Panc1 (cell line): ENCODE measurements around the gene CPLANE2. TPM values are rescaled to one million over a fixed set of nuclear protein-coding genes. Genes with fewer than 3 reads are reported as not detected.

ENCODE experiments used
- ATAC-seq: fragments of 200-7000 bp; cut with Tn5 transposase; 2 replicates; pipeline ENCODE4 v1.9.1; 2020; ENCODE audit warnings: mild to moderate bottlenecking, moderate library complexity
- BruUV-seq: library from RNA; stranded (reverse); fragments of 400-500 nt; replicated peaks from 2 replicates; lab custom pipeline; 2021; lab: Mats Ljungman, UMichigan
- CTCF ChIA-PET: fragments of 300-600 bp; sonication (Branson Sonifier 250); formaldehyde crosslinking; loops from one replicate; lab custom pipeline; 2022; ENCODE audit warnings: antibody characterized with exemption; lab: Charles Lee
- POLR2A ChIA-PET: fragments of 300-600 bp; sonication (Branson Sonifier 250); formaldehyde crosslinking; loops from one replicate; lab custom pipeline; 2022; ENCODE audit warnings: antibody characterized with exemption; lab: Charles Lee
- DNase-seq: peaks from one replicate; pipeline ENCODE4 v3.0.0-alpha.2; 2010; ENCODE audit warnings: low read depth, low spot score
- H3K27ac ChIP-seq: 2 replicates; pipeline ENCODE4 v1.5.1; 2011; ENCODE audit warnings: mild to moderate bottlenecking, low read length, inconsistent platforms
- H3K27me3 ChIP-seq: fragments of 200-500 bp; sonication (Bioruptor generic); 2 replicates; pipeline ENCODE4 v1.6.0; 2014; ENCODE audit warnings: low read length, inconsistent platforms; ENCODE audit not compliant: control insufficient read depth, insufficient read depth
- H3K36me3 ChIP-seq: fragments of 200-500 bp; sonication (Bioruptor generic); 2 replicates; pipeline ENCODE4 v1.5.1; 2014; ENCODE audit warnings: inconsistent platforms, mild to moderate bottlenecking, low read length, moderate library complexity; ENCODE audit not compliant: control insufficient read depth, insufficient read depth
- H3K4me1 ChIP-seq: 2 replicates; pipeline ENCODE4 v1.5.1; 2011; ENCODE audit warnings: inconsistent platforms, mild to moderate bottlenecking, low read length, moderate library complexity; ENCODE audit not compliant: control insufficient read depth, insufficient read depth
- H3K4me3 ChIP-seq, 2 experiments: 2 replicates each; pipeline ENCODE4 v1.5.1; 2011 to 2012; ENCODE audit warnings: low read depth in 2 of 2, low read length in 2 of 2, mild to moderate bottlenecking in 2 of 2, inconsistent platforms in 1 of 2, moderate library complexity in 1 of 2
- H3K9me3 ChIP-seq: fragments of 200-500 bp; sonication (Bioruptor generic); 2 replicates; pipeline ENCODE4 v1.5.1; 2014; ENCODE audit warnings: low read depth, mild to moderate bottlenecking, inconsistent platforms, low read length, moderate library complexity; ENCODE audit not compliant: control insufficient read depth, insufficient read depth
- CTCF ChIP-seq: fragments of 450-650 bp; IDR thresholded peaks from 2 replicates; pipeline ENCODE4 v1.5.1; 2017; ENCODE audit warnings: mild to moderate bottlenecking
- POLR2AphosphoS5 ChIP-seq: IDR thresholded peaks from 2 replicates; pipeline ENCODE4 v1.6.1; 2012; ENCODE audit warnings: mild to moderate bottlenecking, low read depth, low read length, moderate library complexity
- REST ChIP-seq, 2 experiments: IDR thresholded peaks; 2 replicates each; pipeline ENCODE4 v1.6.1; 2011 to 2012; ENCODE audit warnings: low read depth in 2 of 2, control low read depth in 1 of 2, low read length in 1 of 2, mild to moderate bottlenecking in 1 of 2, moderate library complexity in 1 of 2; ENCODE audit not compliant: insufficient read depth in 1 of 2
- SIN3A ChIP-seq: IDR thresholded peaks from 2 replicates; pipeline ENCODE4 v1.6.1; 2012; ENCODE audit warnings: low read depth, mild to moderate bottlenecking, low read length, moderate library complexity, borderline replicate concordance; ENCODE audit not compliant: insufficient read depth
- TCF7L2 ChIP-seq: IDR thresholded peaks from 2 replicates; pipeline ENCODE4 v1.6.1; 2011; ENCODE audit warnings: mild to moderate bottlenecking, low read depth, low read length, inconsistent platforms
- in situ Hi-C: cut with HindIII; loops from 2 replicates; pipeline ENCODE4 v1.10.0; 2016; ENCODE audit warnings: low sequenced_read_pairs, low pct_unique_long_range_greater_than_20kb
- intact Hi-C: fragments of 100-400 bp; cut with micrococcal nuclease; formaldehyde crosslinking; loops from one replicate; pipeline ENCODE4 v1.10.0; 2022; ENCODE audit not compliant: unreplicated experiment
- total RNA-seq: library from RNA; stranded (reverse); gene quantifications from one replicate; pipeline ENCODE4 v1.2.1, GENCODE V29; 2021; ENCODE audit not compliant: unreplicated experiment

The CPLANE2 gene
- total RNA-seq, 1 experiment from 2014 or later = 17.8 TPM

GRCh38 chr1:16254263-16254928, 17.4 kb upstream of the CPLANE2 start:
- ChIA-PET CTCF (no interaction called here), POLR2A (interaction anchor here (0.6 kb wide), 2 partner anchors 99 to 105 kb away, joined by 3 read pairs; no protein-coding TSS in a partner anchor)
- H3K27ac ChIP-seq = no peak overlapping the region
- H3K9me3 ChIP-seq = no peaks in the 10 kb centered on the region
- no peaks in the 10 kb centered on the region for H3K27me3 ChIP-seq
- no peak for ATAC-seq
- no TSS peak for BruUV-seq
- in situ Hi-C loops (no loop called here), intact Hi-C loops (no loop called here)
- no peak for DNase-seq
- no peak overlapping the region for H3K4me3 ChIP-seq
- peaks cover 13% of the 10 kb centered on the region for H3K36me3 ChIP-seq
- H3K4me1 ChIP-seq = no peaks in the 10 kb centered on the region; the same call in 1 of the 2 replicates
- TF ChIP-seq SIN3A = no peak

GRCh38 chr1:16253332-16253922, 16.4 kb upstream of the CPLANE2 start:
- ATAC-seq = no peak
- in situ Hi-C loops = no loop called here
- peaks cover 6% of the 10 kb centered on the region for H3K4me1 ChIP-seq
- intact Hi-C loops = no loop called here
- H3K27ac ChIP-seq = no peak overlapping the region
- no peak for DNase-seq
- H3K27me3 ChIP-seq = no peaks in the 10 kb centered on the region
- BruUV-seq = no TSS peak
- H3K9me3 ChIP-seq = no peaks in the 10 kb centered on the region
- peaks cover 13% of the 10 kb centered on the region for H3K36me3 ChIP-seq
- ChIA-PET POLR2A (no interaction called here), CTCF (no interaction called here)
- no peak for TF ChIP-seq CTCF
- TF ChIP-seq POLR2AphosphoS5 = no peak
- TF ChIP-seq TCF7L2 = no peak
- TF ChIP-seq SIN3A = no peak
- no peak for TF ChIP-seq REST (IDR thresholded peaks at IDR 0.05; ENCODE audit: insufficient read depth in 1 of 2, low read depth in 2 of 2, low read length in 1 of 2)
- H3K4me3 ChIP-seq = no peak overlapping the region

GRCh38 chr1:16252912-16253311, 15.9 kb upstream of the CPLANE2 start:
- CTCF ChIA-PET = no interaction called here
- ATAC-seq (no peak), DNase-seq (no peak)
- H3K4me3 ChIP-seq = no peak overlapping the region
- peaks cover 6% of the 10 kb centered on the region for H3K4me1 ChIP-seq
- no peak overlapping the region for H3K27ac ChIP-seq
- in situ Hi-C loops = no loop called here
- no TSS peak for BruUV-seq
- intact Hi-C loops = no loop called here
- no peaks in the 10 kb centered on the region for H3K27me3 ChIP-seq
- peaks cover 13% of the 10 kb centered on the region for H3K36me3 ChIP-seq
- POLR2A ChIA-PET = no interaction called here
- H3K9me3 ChIP-seq = no peaks in the 10 kb centered on the region
- no peak for TF ChIP-seq SIN3A
- no peak for TF ChIP-seq CTCF
- no peak for TF ChIP-seq POLR2AphosphoS5
